GM12892 (cell line): ENCODE results near the gene BLACAT1.

ENCODE experiments used
- POLR2A ChIP-seq: IDR thresholded peaks from 2 replicates; pipeline ENCODE4 v1.6.1; 2011; ENCODE audit warnings: low read depth, low read length, control low read depth
- POLR2AphosphoS5 ChIP-seq: IDR thresholded peaks from 2 replicates; pipeline ENCODE4 v1.6.1; 2011; ENCODE audit warnings: low read depth, low read length, control low read depth

GRCh38 chr1:205477759-205478247 lies 22.0 kb upstream of the BLACAT1 start:
- TF ChIP-seq POLR2A = no peak
- no peak for TF ChIP-seq POLR2AphosphoS5
